GM12875 (cell line): ENCODE measurements around the gene HES2.
"Not testable (repeated sequence)": the region's sequence is repeated elsewhere in the genome, so short reads cannot be mapped to it uniquely, and the experiment has no call there.

ENCODE experiments used
- H3K4me3 ChIP-seq: one replicate; pipeline ENCODE4 v1.5.1; 2011; ENCODE audit warnings: low read depth, low read length, control low read depth
- TF ChIP-seq, protein P1 (sequence below): IDR thresholded peaks from 2 replicates; pipeline ENCODE4 v1.5.1; 2011; ENCODE audit warnings: low read depth, mild to moderate bottlenecking, control low read depth, inconsistent platforms, low read length, moderate library complexity, borderline replicate concordance; ENCODE audit not compliant: insufficient read depth

Gene HES2

DNA sequence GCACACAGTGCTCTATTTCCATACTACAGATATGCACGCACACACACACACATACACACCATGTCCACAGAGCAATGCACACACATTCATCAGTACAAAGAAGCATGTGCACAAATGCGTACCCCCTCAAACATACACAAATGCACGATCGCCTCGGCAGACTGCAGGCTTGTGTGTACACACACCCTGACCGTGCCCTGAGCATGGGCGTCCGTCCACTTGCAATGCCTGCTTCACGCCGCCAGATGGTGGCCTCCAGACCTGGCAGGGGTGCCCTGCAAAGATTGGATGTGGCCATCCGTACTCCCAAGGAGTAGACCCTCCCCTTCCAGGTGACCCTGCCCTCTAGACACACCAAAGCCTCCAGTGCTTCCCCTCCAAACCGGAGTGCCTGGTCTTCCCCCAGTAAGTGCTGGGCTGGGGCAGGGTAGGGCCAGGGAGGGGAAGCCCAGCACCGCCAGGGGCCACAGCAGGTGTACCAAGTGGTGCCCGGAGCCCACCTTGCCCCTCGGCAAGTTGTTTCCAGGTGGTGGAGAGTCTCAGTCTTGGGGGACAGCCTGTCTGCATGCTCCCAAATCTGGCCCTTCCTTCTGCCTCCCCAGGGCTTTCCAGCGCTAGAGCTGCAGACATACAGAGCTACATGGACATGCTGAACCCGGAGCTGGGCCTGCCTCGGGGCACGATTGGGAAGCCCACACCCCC is 25.5 kb upstream of the HES2 start:
- TF ChIP-seq, protein P1, sequence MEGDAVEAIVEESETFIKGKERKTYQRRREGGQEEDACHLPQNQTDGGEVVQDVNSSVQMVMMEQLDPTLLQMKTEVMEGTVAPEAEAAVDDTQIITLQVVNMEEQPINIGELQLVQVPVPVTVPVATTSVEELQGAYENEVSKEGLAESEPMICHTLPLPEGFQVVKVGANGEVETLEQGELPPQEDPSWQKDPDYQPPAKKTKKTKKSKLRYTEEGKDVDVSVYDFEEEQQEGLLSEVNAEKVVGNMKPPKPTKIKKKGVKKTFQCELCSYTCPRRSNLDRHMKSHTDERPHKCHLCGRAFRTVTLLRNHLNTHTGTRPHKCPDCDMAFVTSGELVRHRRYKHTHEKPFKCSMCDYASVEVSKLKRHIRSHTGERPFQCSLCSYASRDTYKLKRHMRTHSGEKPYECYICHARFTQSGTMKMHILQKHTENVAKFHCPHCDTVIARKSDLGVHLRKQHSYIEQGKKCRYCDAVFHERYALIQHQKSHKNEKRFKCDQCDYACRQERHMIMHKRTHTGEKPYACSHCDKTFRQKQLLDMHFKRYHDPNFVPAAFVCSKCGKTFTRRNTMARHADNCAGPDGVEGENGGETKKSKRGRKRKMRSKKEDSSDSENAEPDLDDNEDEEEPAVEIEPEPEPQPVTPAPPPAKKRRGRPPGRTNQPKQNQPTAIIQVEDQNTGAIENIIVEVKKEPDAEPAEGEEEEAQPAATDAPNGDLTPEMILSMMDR = peak; percentile 56; the same call in 1 of the 2 replicates

DNA sequence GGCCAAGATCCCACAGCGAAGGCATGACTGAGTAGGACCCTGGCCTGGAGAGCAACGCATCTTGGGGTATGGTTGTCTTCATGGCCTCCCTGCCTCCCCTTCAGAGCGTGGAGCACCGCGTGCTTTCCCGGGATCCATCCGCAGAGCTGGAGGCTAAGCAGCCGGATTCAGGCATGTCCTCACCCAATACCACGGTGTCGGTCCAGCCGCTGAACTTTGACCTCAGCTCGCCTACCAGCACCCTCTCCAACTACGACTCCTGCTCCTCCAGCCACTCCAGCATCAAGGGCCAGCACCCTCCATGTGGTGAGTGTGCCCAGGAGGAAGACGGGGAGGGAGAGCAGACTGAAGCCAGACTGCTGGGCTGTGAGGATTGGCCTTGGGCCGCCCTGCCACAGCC is 24.7 kb upstream of the HES2 start:
- TF ChIP-seq, protein P1 = no peak
- no peak overlapping the region for H3K4me3 ChIP-seq

More for the DNA sequence above, 25.5 kb upstream of the HES2 start:
- no peak overlapping the region for H3K4me3 ChIP-seq

DNA sequence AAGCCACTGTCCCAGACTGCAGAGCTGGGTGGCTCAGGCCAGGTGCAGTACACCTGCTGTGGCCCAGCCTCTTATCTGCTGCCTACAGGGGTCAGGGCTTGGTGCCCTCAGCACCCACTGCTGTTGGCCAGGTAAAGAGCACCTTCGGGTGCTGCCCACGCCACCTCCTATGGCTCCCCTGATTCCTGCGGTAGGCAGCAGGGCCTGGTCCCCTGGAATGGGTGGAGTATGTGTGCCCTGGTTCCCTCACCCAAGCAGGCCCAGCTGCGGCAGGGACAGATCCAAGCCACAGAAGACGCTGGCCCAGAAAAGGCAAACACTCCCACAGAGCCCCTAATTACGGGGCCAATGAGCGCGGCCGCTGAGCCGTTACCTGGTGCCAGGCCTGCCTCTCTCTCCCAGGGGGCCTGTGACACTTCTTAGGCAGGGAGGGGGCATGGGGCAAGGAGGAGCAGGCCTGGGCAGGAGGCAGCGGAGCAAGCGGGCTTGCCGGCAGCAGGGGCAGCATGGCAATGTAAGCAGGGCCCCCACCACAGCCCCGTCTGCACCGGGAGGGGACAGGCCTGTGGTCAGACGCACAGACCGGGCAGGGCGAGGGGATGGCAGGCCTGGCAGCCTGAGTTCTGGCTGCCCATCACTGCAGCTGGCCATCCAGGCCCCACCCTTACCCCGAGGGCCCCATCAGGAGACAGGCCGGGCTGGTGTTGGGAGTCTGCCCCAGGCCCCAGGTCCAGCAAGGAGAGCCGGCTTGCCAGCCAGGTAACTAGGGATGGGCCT is 23.8 kb upstream of the HES2 start:
- TF ChIP-seq, protein P1 = no peak
- no peak overlapping the region for H3K4me3 ChIP-seq

DNA sequence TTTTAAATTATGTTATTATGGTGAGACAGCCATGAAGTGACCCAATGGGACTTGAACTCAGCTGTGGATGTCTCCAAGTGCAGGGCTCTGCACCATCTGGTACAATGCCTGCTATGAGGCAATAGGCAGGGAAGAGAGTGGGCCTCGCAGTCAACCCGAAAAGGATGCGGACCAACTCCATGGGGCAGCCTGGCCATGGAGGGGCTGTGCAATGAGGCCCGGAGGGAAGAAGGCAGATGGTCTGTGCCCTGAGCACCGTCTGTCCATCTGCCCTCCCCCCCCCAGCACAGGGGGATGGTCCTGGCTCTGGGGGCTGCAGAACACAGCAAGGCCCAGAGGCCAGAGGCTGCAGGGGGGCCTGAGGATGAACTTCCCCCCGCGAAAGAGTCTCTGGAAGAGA is 21.9 kb upstream of the HES2 start:
- TF ChIP-seq, protein P1 = no peak
- H3K4me3 ChIP-seq = no peak overlapping the region

DNA sequence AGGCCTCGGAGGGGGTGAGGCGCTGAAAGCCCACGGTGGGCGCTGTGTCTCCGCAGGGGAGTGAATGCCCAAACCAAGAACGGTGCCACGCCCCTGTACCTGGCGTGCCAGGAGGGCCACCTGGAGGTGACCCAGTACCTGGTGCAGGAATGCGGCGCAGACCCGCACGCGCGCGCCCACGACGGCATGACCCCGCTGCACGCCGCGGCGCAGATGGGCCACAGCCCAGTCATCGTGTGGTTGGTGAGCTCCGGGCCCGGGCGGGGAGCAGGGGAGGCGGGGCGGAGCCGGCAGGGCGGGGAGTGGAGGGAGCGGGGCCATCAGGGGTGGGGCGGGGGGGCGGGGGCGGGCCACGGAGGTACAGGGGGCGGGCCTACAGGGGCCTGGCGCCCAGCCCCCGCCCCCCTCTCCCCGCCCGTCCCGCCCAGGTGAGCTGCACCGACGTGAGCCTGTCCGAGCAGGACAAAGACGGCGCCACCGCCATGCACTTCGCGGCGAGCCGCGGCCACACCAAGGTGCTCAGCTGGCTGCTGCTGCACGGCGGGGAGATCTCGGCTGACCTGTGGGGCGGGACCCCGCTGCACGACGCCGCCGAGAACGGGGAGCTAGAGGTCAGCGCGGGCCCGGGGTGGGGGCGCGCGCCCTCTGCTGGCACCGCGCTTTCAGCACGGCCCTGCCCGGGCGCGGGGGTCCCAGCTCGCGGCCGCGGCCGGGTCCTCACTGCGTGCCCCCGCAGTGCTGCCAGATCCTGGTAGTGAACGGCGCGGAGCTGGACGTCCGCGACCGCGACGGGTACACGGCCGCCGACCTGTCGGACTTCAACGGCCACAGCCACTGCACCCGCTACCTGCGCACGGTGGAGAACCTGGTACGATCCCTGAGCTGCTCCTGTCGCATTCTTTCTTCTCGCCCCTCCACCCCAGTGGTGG is 20.7 kb upstream of the HES2 start:
- TF ChIP-seq, protein P1 = peak; percentile 22; the same call in 1 of the 2 replicates
- H3K4me3 ChIP-seq = no peak overlapping the region

DNA sequence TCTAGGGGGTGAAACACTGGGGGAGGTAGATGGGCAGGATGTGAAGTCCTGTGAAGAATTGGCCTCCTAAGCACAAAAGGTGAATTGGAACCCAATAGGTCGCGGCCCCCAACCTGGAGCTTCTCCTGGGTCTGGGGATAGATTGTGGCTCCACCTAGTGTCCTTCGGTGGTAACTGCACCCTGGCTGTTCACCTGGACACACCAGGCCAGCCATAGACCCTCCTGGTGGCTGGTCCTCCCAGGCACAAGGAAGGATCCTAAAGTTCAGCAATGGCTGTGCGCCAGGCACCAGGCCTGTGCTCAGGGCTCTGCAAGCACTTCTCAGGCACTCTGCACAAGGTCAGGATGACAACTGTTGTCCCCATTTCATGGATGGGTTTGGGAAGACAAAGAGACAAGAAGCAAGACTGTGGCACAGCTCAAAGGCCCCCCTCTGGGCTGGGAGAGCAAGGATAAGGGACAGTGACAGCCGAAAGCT is 18.4 kb upstream of the HES2 start:
- H3K4me3 ChIP-seq = no peak overlapping the region
- TF ChIP-seq, protein P1 = peak; percentile 95

DNA sequence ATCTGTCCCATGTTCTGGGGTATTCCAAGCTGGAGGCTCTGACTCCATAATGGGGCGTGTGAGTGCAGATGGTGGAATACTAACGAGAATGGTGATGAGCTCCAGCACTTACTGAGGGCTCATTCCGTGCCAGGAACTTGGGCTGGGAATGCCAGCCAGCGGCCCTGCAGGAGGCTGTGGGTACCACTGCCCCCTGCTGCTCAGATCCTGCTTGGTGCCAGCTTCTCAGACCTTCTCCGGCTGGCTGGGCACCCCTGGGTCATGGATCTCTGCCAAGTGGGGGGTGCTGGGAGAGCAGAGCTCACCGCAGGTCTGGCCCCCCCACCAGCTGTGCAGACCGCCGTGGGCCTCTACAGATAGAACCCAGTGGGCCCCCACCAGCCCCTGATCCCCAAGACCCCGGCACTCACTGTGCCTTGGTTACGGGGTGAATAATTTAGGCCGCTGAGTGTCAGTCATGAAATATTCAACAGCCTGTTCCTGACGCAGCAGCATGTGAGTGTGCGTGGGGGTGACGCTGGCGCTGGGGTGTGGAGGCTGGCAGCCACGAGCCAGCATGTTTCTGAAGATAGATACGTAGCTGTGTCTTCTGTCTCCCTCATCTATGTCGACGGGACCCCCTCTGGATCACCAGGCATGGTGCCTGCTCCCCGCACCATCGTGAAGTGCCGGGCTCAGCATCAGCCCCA is 17.4 kb upstream of the HES2 start:
- not testable (repeated sequence) for H3K4me3 ChIP-seq

DNA sequence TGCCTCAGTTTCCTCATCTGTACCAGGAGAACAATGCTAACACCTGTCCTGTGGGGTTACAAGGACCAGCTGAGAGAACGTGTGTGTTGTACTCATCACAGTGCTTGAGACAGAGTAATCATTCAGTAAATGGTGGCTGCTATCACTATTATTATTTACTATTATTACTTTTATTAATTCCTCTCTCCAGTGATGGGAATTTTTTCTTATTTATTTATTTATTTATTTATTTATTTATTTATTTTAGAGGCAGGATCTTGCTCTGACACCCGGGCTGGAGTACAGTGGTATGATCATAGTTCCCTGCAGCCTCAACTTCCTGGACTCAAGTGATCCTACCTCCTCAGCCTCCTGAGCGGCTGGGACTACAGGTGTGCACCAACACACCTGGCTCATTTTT is 16.6 kb upstream of the HES2 start:
- H3K4me3 ChIP-seq = not testable (repeated sequence)
